Endothelial cell of umbilical vein (primary cell): ENCODE data around the gene RNF111.

Source experiments
- EZH2 ChIP-seq: IDR thresholded peaks from 2 replicates; pipeline ENCODE4 v1.6.1; 2012; ENCODE audit warnings: borderline replicate concordance, low read depth, mild to moderate bottlenecking, moderate library complexity, low read length, inconsistent platforms; ENCODE audit not compliant: severe bottlenecking
- GATA2 ChIP-seq: IDR thresholded peaks from 2 replicates; pipeline ENCODE4 v1.7.0; 2011; ENCODE audit warnings: low read depth, mild to moderate bottlenecking, moderate library complexity, mixed read lengths, low read length; ENCODE audit not compliant: insufficient read length, insufficient read depth
- JUN ChIP-seq: IDR thresholded peaks from 2 replicates; pipeline ENCODE4 v1.6.1; 2011; ENCODE audit warnings: borderline replicate concordance, low read depth; ENCODE audit not compliant: insufficient read length, insufficient read depth
- POLR2A ChIP-seq: IDR thresholded peaks from 2 replicates; pipeline ENCODE4 v1.6.1; 2012; ENCODE audit warnings: low read depth, mild to moderate bottlenecking, control low read depth, low read length
- TF ChIP-seq, protein P1 (sequence below), 2 donors: IDR thresholded peaks; 1 replicate in 1 of 2; 2 replicates in 1 of 2; pipeline ENCODE4 v1.5.1; 2011; ENCODE audit warnings: low read length in 2 of 2, mild to moderate bottlenecking in 2 of 2, moderate library complexity in 2 of 2, control low read depth in 1 of 2, inconsistent platforms in 1 of 2, low read depth in 1 of 2; ENCODE audit not compliant: insufficient read depth in 1 of 2; ENCODE audit errors: extremely low read depth in 1 of 2
- TF ChIP-seq, protein P2 (sequence below): IDR thresholded peaks from 2 replicates; pipeline ENCODE4 v1.6.1; 2011; ENCODE audit not compliant: insufficient read depth, insufficient read length

- TF ChIP-seq POLR2A, result no peak
- TF ChIP-seq, protein P1, sequence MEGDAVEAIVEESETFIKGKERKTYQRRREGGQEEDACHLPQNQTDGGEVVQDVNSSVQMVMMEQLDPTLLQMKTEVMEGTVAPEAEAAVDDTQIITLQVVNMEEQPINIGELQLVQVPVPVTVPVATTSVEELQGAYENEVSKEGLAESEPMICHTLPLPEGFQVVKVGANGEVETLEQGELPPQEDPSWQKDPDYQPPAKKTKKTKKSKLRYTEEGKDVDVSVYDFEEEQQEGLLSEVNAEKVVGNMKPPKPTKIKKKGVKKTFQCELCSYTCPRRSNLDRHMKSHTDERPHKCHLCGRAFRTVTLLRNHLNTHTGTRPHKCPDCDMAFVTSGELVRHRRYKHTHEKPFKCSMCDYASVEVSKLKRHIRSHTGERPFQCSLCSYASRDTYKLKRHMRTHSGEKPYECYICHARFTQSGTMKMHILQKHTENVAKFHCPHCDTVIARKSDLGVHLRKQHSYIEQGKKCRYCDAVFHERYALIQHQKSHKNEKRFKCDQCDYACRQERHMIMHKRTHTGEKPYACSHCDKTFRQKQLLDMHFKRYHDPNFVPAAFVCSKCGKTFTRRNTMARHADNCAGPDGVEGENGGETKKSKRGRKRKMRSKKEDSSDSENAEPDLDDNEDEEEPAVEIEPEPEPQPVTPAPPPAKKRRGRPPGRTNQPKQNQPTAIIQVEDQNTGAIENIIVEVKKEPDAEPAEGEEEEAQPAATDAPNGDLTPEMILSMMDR (IDR thresholded peaks at IDR 0.05; ENCODE audit: extremely low read depth in 1 of 2, insufficient read depth in 1 of 2, low read depth in 1 of 2, low read length in 2 of 2), result no peak
- no peak for TF ChIP-seq EZH2
- TF ChIP-seq, protein P2, sequence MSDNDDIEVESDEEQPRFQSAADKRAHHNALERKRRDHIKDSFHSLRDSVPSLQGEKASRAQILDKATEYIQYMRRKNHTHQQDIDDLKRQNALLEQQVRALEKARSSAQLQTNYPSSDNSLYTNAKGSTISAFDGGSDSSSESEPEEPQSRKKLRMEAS, result no peak
- TF ChIP-seq JUN, result no peak
- TF ChIP-seq GATA2, result no peak
Observed at GRCh38 chr15:59069430-59069829, 82.0 kb downstream of the RNF111 start.
